Testis (tissue), 2 donors: ENCODE data around the gene GRAMD1A.

ENCODE experiments used
- POLR2A ChIP-seq: fragments of 450-650 bp; IDR thresholded peaks from one replicate; pipeline ENCODE4 v1.6.1; 2017; ENCODE audit warnings: antibody characterized with exemption, mild to moderate bottlenecking, moderate library complexity
- TF ChIP-seq, protein P1 (sequence below), 3 experiments: fragments of 450-650 bp in 2 of 3; fragments of 200-600 bp in 1 of 3; sonication (generic) in 1 of 3; IDR thresholded peaks; one replicate each; pipeline ENCODE4 v1.5.1; 2016 to 2019; ENCODE audit warnings: antibody characterized with exemption in 3 of 3, mild to moderate bottlenecking in 2 of 3, moderate library complexity in 1 of 3

DNA sequence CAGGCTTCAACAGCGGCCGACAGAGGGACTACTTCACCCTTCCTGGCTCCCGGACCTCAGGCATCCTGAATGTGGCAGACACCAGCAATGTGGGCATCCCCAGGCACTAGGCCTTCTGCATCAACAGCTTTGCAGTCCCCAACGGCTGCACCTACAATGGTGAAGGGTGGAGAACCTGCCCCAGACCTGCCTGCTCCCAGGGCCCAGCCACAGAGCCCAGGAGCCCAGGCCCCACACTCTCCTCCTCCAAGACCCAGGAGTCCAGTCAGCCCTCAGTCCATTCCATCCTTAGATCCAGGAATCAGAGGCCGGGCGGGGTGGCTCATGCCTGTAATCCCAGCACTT is 75.9 kb downstream of the GRAMD1A start:
- TF ChIP-seq, protein P1, sequence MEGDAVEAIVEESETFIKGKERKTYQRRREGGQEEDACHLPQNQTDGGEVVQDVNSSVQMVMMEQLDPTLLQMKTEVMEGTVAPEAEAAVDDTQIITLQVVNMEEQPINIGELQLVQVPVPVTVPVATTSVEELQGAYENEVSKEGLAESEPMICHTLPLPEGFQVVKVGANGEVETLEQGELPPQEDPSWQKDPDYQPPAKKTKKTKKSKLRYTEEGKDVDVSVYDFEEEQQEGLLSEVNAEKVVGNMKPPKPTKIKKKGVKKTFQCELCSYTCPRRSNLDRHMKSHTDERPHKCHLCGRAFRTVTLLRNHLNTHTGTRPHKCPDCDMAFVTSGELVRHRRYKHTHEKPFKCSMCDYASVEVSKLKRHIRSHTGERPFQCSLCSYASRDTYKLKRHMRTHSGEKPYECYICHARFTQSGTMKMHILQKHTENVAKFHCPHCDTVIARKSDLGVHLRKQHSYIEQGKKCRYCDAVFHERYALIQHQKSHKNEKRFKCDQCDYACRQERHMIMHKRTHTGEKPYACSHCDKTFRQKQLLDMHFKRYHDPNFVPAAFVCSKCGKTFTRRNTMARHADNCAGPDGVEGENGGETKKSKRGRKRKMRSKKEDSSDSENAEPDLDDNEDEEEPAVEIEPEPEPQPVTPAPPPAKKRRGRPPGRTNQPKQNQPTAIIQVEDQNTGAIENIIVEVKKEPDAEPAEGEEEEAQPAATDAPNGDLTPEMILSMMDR (IDR thresholded peaks at IDR 0.05), result no peak
- TF ChIP-seq POLR2A, result no peak
